ENCODE measurements around the gene GINS2.

GRCh38 chr16:85628265-85628556, 60.5 kb downstream of the GINS2 start:
- TF ChIP-seq CTCF (IDR thresholded peaks at IDR 0.05) (no peak), POLR2A (IDR thresholded peaks at IDR 0.05) (no peak)
